ENCODE results near the gene LORICRIN.

The LORICRIN gene

DNA sequence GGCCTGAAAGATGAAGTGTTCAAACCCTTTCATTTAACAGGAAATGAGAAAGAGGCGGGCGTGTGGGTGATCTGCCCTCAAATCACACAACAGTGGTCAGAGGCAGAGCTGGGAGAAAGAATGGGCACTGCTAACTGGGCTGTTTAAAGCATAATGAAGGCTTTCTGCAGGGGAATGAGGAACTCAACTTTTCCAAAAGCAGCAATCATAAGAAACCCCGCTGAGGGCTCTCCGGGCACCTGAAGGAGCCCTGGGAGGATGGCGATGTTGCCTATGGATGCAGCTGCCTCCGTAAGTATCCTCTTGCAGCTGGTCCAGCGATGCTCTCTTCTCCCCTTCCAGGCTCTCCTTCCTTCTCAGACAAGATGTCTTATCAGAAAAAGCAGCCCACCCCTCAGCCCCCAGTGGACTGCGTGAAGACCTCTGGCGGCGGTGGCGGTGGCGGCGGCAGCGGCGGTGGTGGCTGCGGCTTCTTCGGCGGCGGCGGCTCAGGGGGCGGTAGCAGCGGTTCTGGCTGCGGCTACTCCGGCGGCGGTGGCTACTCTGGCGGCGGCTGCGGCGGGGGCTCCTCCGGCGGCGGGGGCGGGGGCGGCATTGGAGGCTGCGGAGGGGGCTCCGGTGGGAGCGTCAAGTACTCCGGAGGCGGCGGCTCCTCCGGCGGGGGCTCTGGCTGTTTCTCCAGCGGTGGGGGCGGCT, 1.2 kb downstream of the LORICRIN start:
- peak overlapping the region; percentile 64 for H3K4me3 Mint-ChIP-seq

DNA sequence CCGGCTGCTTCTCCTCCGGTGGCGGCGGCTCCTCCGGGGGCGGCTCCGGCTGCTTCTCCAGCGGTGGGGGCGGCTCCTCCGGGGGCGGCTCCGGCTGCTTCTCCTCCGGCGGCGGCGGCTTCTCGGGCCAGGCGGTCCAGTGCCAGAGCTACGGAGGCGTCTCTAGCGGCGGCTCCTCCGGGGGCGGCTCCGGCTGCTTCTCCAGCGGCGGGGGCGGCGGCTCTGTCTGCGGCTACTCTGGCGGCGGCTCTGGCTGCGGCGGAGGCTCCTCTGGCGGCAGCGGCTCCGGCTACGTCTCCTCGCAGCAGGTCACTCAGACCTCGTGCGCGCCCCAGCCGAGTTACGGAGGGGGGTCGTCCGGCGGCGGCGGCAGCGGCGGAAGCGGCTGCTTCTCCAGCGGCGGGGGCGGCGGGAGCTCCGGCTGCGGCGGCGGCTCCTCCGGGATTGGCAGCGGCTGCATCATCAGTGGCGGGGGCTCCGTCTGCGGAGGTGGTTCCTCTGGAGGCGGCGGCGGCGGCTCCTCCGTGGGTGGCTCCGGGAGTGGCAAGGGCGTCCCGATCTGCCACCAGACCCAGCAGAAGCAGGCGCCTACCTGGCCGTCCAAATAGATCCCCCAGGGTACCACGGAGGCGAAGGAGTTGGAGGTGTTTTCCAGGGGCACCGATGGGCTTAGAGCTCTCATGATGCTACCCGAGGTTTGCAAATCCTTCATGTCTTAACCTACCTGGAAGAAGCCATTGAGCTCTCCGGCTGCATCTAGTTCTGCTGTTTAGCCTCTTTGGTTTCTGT, 2.0 kb downstream of the LORICRIN start:
- peaks cover 67% of the 10 kb centered on the region for H3K27me3 Mint-ChIP-seq
- peaks cover 29% of the 10 kb centered on the region for H3K4me1 Mint-ChIP-seq (ENCODE audit: low read depth)

More for the DNA sequence above, 1.2 kb downstream of the LORICRIN start:
- peaks cover 29% of the 10 kb centered on the region for H3K4me1 Mint-ChIP-seq (ENCODE audit: low read depth)
- peak overlapping the region; percentile 47 for H3K27ac Mint-ChIP-seq
- intact Hi-C loops (cut with micrococcal nuclease), result no loop called here
- H3K36me3 Mint-ChIP-seq (ENCODE audit: low read depth), result no peaks in the 10 kb centered on the region
- peaks cover 61% of the 10 kb centered on the region for H3K27me3 Mint-ChIP-seq
- no peaks in the 10 kb centered on the region for H3K9me3 Mint-ChIP-seq

DNA sequence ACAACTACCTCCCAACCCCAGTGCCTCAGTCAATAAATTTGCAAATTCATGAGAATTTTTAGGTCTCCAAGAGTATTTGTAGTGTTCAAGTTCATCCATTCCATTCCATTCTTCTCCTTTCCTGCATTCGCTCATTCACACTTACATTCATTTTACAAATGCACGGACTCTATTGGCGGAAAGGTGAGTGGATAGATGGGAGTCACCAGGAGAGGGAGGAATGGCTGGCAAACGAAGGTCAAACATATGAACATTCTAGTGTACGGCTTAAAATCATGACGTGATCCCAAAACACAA, 2.5 kb downstream of the LORICRIN start:
- Mint-ChIP-seq H3K9me3 (no peaks in the 10 kb centered on the region), H3K4me3 (peak overlapping the region; percentile 68), H3K4me1 (ENCODE audit: low read depth) (peaks cover 29% of the 10 kb centered on the region), H3K27ac (no peak overlapping the region), H3K36me3 (ENCODE audit: low read depth) (no peaks in the 10 kb centered on the region), H3K27me3 (peaks cover 72% of the 10 kb centered on the region)
- intact Hi-C loops (cut with micrococcal nuclease), result no loop called here

More for the DNA sequence above, 2.0 kb downstream of the LORICRIN start:
- intact Hi-C loops (cut with micrococcal nuclease), result no loop called here
- H3K4me3 Mint-ChIP-seq, result peak overlapping the region; percentile 68
- no peak overlapping the region for H3K27ac Mint-ChIP-seq
- no peaks in the 10 kb centered on the region for H3K36me3 Mint-ChIP-seq (ENCODE audit: low read depth)
- no peaks in the 10 kb centered on the region for H3K9me3 Mint-ChIP-seq

DNA sequence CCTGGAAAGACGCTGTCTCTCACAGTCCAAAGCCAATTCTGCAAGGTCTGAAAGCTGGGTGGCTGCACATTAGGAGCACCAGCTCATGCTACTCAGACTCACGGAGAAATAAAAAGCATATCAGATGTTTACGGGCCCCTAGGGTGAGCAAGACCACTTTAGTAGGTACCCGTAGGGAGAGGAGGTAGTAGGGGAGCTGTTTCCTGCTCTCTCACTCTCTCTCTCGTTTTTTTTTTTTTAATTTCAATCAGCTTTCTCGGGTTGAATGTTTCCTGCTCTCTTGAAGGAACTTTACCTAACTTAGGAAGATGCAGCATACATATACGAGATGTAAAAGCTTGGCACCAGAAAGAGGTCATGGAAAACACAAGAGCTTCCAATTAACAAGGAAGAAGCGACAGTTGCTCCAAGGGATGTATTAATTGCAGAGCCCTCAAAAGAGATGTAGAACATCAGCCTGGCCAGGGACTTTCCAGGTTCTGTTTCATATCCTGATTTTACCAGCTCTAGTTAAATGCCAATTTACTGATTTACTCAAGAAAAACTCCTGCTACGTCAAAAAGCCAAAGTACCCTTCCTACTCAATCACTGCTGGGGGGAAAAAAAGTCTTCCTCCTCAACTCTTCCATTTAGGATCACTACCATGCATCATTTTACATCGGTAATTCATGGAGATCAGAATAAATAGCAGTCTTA, 3.1 kb downstream of the LORICRIN start:
- no peaks in the 10 kb centered on the region for H3K9me3 Mint-ChIP-seq
- peak overlapping the region; percentile 68 for H3K4me3 Mint-ChIP-seq
- H3K27ac Mint-ChIP-seq, result peak overlapping the region; percentile 39
- H3K27me3 Mint-ChIP-seq, result peaks cover 78% of the 10 kb centered on the region
- no peaks in the 10 kb centered on the region for H3K36me3 Mint-ChIP-seq (ENCODE audit: low read depth)
- intact Hi-C loops (cut with micrococcal nuclease), result no loop called here
- H3K4me1 Mint-ChIP-seq (ENCODE audit: low read depth), result peaks cover 29% of the 10 kb centered on the region

DNA sequence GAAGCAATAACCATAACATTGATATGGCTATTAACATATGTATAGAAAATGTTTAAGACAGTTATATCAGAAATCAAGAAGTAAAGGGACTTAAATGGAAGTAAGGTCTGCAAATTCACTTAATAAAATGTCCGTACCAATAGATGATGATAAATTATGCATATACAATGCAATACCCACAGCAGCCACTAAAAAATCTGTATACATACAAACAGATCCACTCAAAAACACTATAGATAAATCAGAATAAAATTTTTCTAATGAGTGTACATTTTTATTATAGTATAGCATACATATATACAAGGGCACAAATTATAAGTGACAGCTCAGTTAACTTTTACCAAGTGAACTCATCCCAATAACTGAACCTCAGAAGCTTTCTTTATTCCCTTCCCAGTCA, 6.0 kb downstream of the LORICRIN start:
- Mint-ChIP-seq H3K36me3 (ENCODE audit: low read depth) (no peaks in the 10 kb centered on the region), H3K4me3 (no peak overlapping the region), H3K9me3 (no peaks in the 10 kb centered on the region), H3K4me1 (ENCODE audit: low read depth) (peaks cover 21% of the 10 kb centered on the region), H3K27me3 (peaks cover 75% of the 10 kb centered on the region), H3K27ac (no peak overlapping the region)
- intact Hi-C loops (cut with micrococcal nuclease), result no loop called here

DNA sequence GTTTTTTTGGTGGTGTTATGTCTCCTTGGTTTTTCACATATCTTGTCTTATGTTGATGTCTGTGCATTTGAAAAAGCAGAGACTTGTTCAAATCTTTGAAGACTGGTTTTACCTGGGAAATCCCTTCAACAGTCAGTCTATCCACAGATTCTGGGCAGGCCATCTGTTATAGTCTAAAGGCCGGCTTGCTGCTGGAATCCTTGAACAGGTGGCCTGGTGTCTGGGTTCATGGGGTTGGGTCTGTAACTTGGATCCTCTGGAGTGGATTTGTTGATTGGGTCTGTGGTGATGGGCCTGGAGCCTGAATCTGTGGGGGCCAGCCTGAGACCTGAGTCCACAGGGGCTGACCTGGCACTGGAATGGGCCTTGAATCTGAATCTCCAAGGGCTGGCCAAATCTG, 12.2 kb downstream of the LORICRIN start:
- no peak overlapping the region for H3K27ac Mint-ChIP-seq
- intact Hi-C loops (cut with micrococcal nuclease), result no loop called here

DNA sequence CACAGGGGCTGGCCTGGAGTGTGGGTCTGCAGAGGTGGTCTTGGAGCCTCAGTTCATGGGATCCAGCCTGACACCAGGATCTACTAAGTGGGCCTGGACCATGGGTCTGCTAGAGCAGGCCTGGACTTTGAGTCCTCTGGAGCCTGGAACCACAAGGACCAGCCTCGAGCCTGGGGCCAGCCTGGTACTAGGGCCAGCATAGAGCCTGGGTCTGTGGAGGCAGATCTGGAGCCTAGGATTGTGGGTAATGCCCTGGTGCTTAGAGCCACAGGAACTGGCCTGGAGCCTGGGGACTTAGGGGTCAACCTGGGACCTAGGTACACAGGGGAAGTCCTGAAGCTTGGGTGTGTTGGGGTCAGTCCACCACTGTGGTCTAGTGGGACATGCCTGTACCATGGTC, 12.7 kb downstream of the LORICRIN start:
- intact Hi-C loops (cut with micrococcal nuclease), result no loop called here
- Mint-ChIP-seq H3K36me3 (ENCODE audit: low read depth) (no peaks in the 10 kb centered on the region), H3K9me3 (no peaks in the 10 kb centered on the region), H3K27me3 (peaks cover 26% of the 10 kb centered on the region), H3K4me3 (no peak overlapping the region), H3K27ac (no peak overlapping the region), H3K4me1 (ENCODE audit: low read depth) (no peaks in the 10 kb centered on the region)

More for the DNA sequence above, 12.2 kb downstream of the LORICRIN start:
- H3K27me3 Mint-ChIP-seq, result peaks cover 31% of the 10 kb centered on the region
- H3K9me3 Mint-ChIP-seq, result no peaks in the 10 kb centered on the region
- H3K4me3 Mint-ChIP-seq, result no peak overlapping the region
- H3K4me1 Mint-ChIP-seq (ENCODE audit: low read depth), result no peaks in the 10 kb centered on the region
- no peaks in the 10 kb centered on the region for H3K36me3 Mint-ChIP-seq (ENCODE audit: low read depth)

DNA sequence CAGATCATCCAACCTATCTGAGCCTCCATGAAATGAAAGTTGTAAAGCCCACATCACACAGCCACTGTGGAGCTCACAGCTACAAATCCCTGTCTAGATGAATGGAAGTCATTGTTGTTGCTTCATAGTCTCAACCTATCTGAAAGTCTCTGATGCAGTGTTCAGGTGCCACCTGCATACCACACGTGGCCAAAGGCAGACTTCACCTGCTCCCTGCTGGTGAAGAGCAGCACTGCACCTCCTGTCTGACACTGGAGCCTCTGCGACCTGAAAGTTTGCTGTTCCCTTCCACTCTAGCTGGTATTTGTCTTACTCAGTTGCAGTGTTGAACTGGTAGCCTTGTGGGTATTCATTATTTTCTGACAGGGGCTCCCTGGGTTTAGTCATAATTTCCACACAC, 18.4 kb downstream of the LORICRIN start:
- no peak overlapping the region for H3K4me3 Mint-ChIP-seq
- H3K9me3 Mint-ChIP-seq, result no peaks in the 10 kb centered on the region
- H3K27me3 Mint-ChIP-seq, result peaks cover 15% of the 10 kb centered on the region
- H3K36me3 Mint-ChIP-seq (ENCODE audit: low read depth), result no peaks in the 10 kb centered on the region
- H3K27ac Mint-ChIP-seq, result no peak overlapping the region
- H3K4me1 Mint-ChIP-seq (ENCODE audit: low read depth), result no peaks in the 10 kb centered on the region
- intact Hi-C loops (cut with micrococcal nuclease), result loop anchor here (5.0 kb wide), 1 partner anchor 411 kb away; no protein-coding TSS in a partner anchor

DNA sequence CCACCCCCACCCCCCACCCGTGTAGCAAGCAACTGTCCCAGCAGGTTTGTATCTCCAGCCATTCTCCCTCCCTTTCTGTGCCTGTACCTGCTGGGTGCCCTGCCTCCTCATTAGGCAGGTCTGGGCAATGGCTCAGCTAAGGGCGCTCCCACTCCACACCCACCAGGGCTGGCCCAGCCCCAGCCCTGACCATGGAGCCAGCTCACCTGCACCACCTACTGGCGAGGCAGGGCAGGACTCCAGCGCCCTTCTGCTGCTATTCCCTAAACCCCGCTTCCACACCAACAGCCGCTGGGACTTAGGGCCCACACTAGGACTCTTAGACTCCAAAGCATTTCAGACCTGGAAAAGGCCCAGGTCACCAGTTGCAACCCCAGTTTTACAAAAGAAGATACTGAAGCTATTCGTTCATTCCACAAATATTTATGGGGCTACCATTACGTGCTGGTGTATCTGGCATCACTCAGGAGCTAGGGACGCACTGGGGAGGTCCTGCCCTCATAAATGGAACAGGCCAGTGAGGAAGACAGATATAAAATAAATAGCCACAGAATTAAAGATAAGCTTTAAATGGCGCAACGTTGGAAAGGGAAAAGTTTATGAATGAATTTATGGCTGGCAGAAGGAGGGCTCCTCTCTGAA, 29.3 kb downstream of the LORICRIN start:
- H3K27ac Mint-ChIP-seq, result no peak overlapping the region
- no peaks in the 10 kb centered on the region for H3K9me3 Mint-ChIP-seq
- peaks cover 14% of the 10 kb centered on the region for H3K4me1 Mint-ChIP-seq (ENCODE audit: low read depth)
- no peaks in the 10 kb centered on the region for H3K36me3 Mint-ChIP-seq (ENCODE audit: low read depth)
- H3K27me3 Mint-ChIP-seq, result peaks cover 17% of the 10 kb centered on the region
- intact Hi-C loops (cut with micrococcal nuclease), result no loop called here
- H3K4me3 Mint-ChIP-seq, result no peak overlapping the region

DNA sequence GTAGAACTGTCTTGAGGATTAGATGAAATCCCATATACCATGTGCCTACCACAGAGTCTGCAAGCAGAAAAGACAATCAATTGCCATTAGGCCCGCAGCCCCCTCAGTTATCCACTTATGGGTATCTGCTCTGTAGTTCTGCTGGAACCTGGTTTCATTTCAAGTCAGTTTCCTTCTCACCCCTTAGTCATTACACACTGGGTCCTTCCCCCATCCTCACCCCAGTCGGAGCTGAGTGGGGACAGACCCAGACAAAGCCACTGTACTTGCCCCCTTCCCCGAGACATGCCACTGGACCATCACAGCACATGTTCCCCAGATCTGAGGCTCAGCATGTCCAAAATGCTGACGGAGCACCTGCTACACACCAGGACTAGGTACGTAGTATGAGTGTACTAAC, 32.0 kb downstream of the LORICRIN start:
- H3K27me3 Mint-ChIP-seq, result peaks cover 21% of the 10 kb centered on the region

DNA sequence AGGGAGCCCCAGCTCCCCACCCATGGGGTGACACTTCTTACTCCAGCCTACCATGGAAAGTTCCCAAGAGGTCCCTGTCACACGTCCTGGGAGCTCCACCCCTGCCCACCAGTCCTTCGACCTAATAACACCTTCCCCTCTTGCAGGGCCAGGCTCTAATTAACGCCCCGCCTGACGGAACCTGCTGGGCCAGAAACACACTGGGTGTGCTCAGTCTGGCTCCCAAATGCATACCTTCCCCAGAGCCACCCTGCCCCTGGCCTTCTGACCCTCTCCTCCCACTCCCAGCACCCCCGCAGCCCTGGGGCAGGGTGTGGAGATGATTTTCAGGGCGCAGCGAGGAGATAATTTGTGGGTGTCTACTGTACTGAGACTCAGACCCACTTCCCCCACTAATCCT, 32.7 kb downstream of the LORICRIN start:
- peaks cover 25% of the 10 kb centered on the region for H3K27me3 Mint-ChIP-seq

More for the DNA sequence above, 32.0 kb downstream of the LORICRIN start:
- Mint-ChIP-seq H3K36me3 (ENCODE audit: low read depth) (no peaks in the 10 kb centered on the region), H3K4me1 (ENCODE audit: low read depth) (peaks cover 14% of the 10 kb centered on the region), H3K4me3 (no peak overlapping the region), H3K27ac (no peak overlapping the region), H3K9me3 (no peaks in the 10 kb centered on the region)
- intact Hi-C loops (cut with micrococcal nuclease), result no loop called here

DNA sequence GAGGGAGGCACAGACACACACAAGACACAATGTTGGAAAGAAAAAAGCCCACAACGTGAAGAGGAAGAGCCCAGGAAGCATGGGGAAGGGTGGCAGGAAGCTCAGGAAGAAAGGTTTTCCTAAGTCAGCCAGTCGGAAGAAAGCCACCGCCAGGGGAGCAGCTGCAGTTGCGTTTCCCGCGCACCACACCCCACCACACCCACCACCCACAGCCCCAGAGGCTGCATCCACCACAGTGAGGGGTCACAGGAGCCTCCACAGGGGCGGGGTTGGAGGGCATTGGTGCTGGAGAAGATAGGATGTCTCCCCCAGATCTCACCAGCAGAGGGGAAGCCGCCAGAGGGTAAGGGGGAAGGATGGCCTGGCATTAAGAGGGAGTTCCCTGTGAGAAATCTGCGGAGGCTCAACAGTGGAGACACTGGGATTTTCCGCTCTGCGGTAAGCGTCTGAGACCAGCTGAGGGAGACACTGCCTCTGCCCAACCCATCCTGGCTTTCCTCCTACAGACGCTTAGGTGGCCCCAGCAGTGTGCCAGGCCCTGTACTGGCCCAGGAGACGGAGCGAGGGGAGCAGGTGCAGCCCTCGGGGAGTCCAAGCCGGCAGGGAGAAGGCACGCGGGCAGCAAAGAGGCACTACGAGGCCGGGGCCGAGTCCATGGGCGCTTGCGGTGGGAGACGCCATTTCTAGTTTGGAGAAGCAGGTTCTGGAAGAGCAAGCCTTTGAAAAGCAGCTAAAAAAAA, 33.4 kb downstream of the LORICRIN start:
- intact Hi-C loops (cut with micrococcal nuclease), result no loop called here
- Mint-ChIP-seq H3K9me3 (no peaks in the 10 kb centered on the region), H3K27ac (no peak overlapping the region), H3K4me3 (no peak overlapping the region), H3K27me3 (peaks cover 29% of the 10 kb centered on the region), H3K4me1 (ENCODE audit: low read depth) (peaks cover 14% of the 10 kb centered on the region), H3K36me3 (ENCODE audit: low read depth) (no peaks in the 10 kb centered on the region)

More for the DNA sequence above, 32.7 kb downstream of the LORICRIN start:
- H3K4me3 Mint-ChIP-seq, result no peak overlapping the region
- no peaks in the 10 kb centered on the region for H3K9me3 Mint-ChIP-seq
- intact Hi-C loops (cut with micrococcal nuclease), result no loop called here
- peaks cover 14% of the 10 kb centered on the region for H3K4me1 Mint-ChIP-seq (ENCODE audit: low read depth)
- no peak overlapping the region for H3K27ac Mint-ChIP-seq
- H3K36me3 Mint-ChIP-seq (ENCODE audit: low read depth), result no peaks in the 10 kb centered on the region

DNA sequence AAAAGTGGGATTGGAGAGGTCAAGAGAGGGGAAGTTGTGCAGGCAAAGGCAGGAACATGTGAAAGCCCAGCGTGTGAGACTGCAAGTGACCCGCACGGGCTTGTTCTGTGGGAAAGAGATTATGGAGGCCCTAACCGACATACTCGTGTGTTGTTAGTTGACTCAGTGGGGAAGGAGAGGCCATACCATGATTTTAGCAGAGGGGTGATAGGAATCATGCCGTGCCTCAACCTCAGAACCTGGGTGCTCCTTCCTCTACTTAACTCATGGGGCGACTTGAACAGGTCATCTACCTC, 33.9 kb downstream of the LORICRIN start:
- H3K4me1 Mint-ChIP-seq (ENCODE audit: low read depth), result peaks cover 14% of the 10 kb centered on the region
- intact Hi-C loops (cut with micrococcal nuclease), result no loop called here
- H3K36me3 Mint-ChIP-seq (ENCODE audit: low read depth), result no peaks in the 10 kb centered on the region
- H3K27ac Mint-ChIP-seq, result no peak overlapping the region
- peaks cover 29% of the 10 kb centered on the region for H3K27me3 Mint-ChIP-seq
- H3K9me3 Mint-ChIP-seq, result no peaks in the 10 kb centered on the region
- H3K4me3 Mint-ChIP-seq, result no peak overlapping the region
